Retinal pigment epithelial cell (primary cell): ENCODE measurements around the gene RAPGEF4.

Experiments
- DNase-seq: peaks from one replicate; pipeline ENCODE4 v3.0.0-alpha.2; 2010; ENCODE audit warnings: low read depth
- H3K4me3 ChIP-seq: 2 replicates; pipeline ENCODE4 v1.5.1; 2011; ENCODE audit warnings: mild to moderate bottlenecking, low read length, control low read depth, moderate library complexity
- CTCF ChIP-seq: conservative IDR thresholded peaks from 2 replicates; pipeline ENCODE4 v1.5.1; 2011; ENCODE audit warnings: low read depth, low read length, control low read depth, inconsistent platforms

The RAPGEF4 gene

GRCh38 chr2:172821370-172822338, 86.0 kb downstream of the RAPGEF4 start:
- no peak overlapping the region for H3K4me3 ChIP-seq
- TF ChIP-seq CTCF = no peak

GRCh38 chr2:172822585-172822984, 86.9 kb downstream of the RAPGEF4 start:
- DNase-seq = no peak
- H3K4me3 ChIP-seq = no peak overlapping the region
- no peak for TF ChIP-seq CTCF

More at GRCh38 chr2:172821370-172822338, 86.0 kb downstream of the RAPGEF4 start:
- no peak for DNase-seq

GRCh38 chr2:172823261-172823850, 87.7 kb downstream of the RAPGEF4 start:
- DNase-seq = no peak
- TF ChIP-seq CTCF = no peak
- no peak overlapping the region for H3K4me3 ChIP-seq

- no peak for DNase-seq
- no peak for TF ChIP-seq CTCF
- H3K4me3 ChIP-seq = no peak overlapping the region
Measured at GRCh38 chr2:172826522-172826921, 90.9 kb downstream of the RAPGEF4 start.

- no peak for TF ChIP-seq CTCF
- no peak overlapping the region for H3K4me3 ChIP-seq
- DNase-seq = no peak
Measured at GRCh38 chr2:172829229-172829628, 93.6 kb downstream of the RAPGEF4 start.

GRCh38 chr2:172830482-172830881, 94.8 kb downstream of the RAPGEF4 start:
- TF ChIP-seq CTCF = no peak
- no peak for DNase-seq
- H3K4me3 ChIP-seq = no peak overlapping the region
